Hepatocyte (in vitro differentiated cells): Measurements from ENCODE around the gene CDC20. TPM values are rescaled to one million over a fixed set of nuclear protein-coding genes. Genes with fewer than 3 reads are reported as not detected.

Experiments used
- DNase-seq: peaks from one replicate; pipeline ENCODE4 v3.0.0-alpha.2; 2016; ENCODE audit warnings: low spot score
- H2AFZ ChIP-seq: fragments of 200-600 bp; sonication (generic); 2 replicates; pipeline ENCODE4 v1.6.0; 2016; ENCODE audit warnings: antibody characterized with exemption, mild to moderate bottlenecking
- H3K27ac ChIP-seq: fragments of 200-600 bp; sonication (generic); 2 replicates; pipeline ENCODE4 v1.5.1; 2016; ENCODE audit warnings: mild to moderate bottlenecking
- H3K27me3 ChIP-seq: fragments of 200-600 bp; sonication (generic); 2 replicates; pipeline ENCODE4 v1.6.1; 2016
- H3K36me3 ChIP-seq: fragments of 200-600 bp; sonication (generic); replicated peaks from 2 replicates; pipeline ENCODE4 v1.5.1; 2016; ENCODE audit warnings: low read depth; ENCODE audit not compliant: insufficient read depth
- H3K4me1 ChIP-seq: fragments of 200-600 bp; sonication (generic); 2 replicates; pipeline ENCODE4 v1.5.1; 2016; ENCODE audit warnings: mild to moderate bottlenecking, moderate library complexity; ENCODE audit not compliant: insufficient read depth
- H3K4me2 ChIP-seq: fragments of 200-600 bp; sonication (generic); 2 replicates; pipeline ENCODE4 v1.6.0; 2016
- H3K4me3 ChIP-seq: fragments of 200-600 bp; sonication (generic); 2 replicates; pipeline ENCODE4 v1.5.1; 2016; ENCODE audit warnings: mild to moderate bottlenecking
- H3K79me2 ChIP-seq: fragments of 200-600 bp; sonication (generic); 2 replicates; pipeline ENCODE4 v1.6.0; 2017; ENCODE audit warnings: mild to moderate bottlenecking
- H3K9me2 ChIP-seq: fragments of 200-600 bp; sonication (generic); replicated peaks from 2 replicates; pipeline ENCODE4 v1.6.0; 2017; ENCODE audit warnings: mild to moderate bottlenecking; ENCODE audit not compliant: insufficient read depth
- H3K9me3 ChIP-seq: fragments of 200-600 bp; sonication (generic); 2 replicates; pipeline ENCODE4 v1.5.1; 2016; ENCODE audit warnings: low read depth, mild to moderate bottlenecking
- H4K20me1 ChIP-seq: fragments of 200-600 bp; sonication (generic); 2 replicates; pipeline ENCODE4 v1.6.0; 2016; ENCODE audit warnings: mild to moderate bottlenecking; ENCODE audit not compliant: insufficient read depth, poor library complexity, severe bottlenecking
- EZH2 ChIP-seq: fragments of 200-600 bp; sonication (generic); IDR thresholded peaks from 2 replicates; pipeline ENCODE4 v1.6.1; 2016; ENCODE audit warnings: antibody characterized with exemption, mild to moderate bottlenecking, borderline replicate concordance
- EZH2phosphoT487 ChIP-seq: fragments of 200-600 bp; sonication (generic); IDR thresholded peaks from one replicate; pipeline ENCODE4 v1.6.1; 2018; ENCODE audit warnings: antibody characterized with exemption, mild to moderate bottlenecking, low read depth, moderate library complexity; ENCODE audit not compliant: unreplicated experiment, severe bottlenecking
- WGBS: methylation state at CpG from one replicate; pipeline ENCODE4 v1.1.6; 2016; ENCODE audit warnings: low lambda C conversion rate; ENCODE audit errors: missing lambda C conversion rate; 5-methylcytosine and 5-hydroxymethylcytosine counted together
- polyA plus RNA-seq: library from polyadenylated mRNA; unstranded; fragments of >200 nt; fragmentation: Nextera tagmentation; extraction: Ambion mirVana; gene quantifications from 2 replicates; pipeline ENCODE4 v1.2.1, GENCODE V29; 2016
- total RNA-seq: library from RNA; depleted of rRNA; stranded (reverse); fragments of >200 nt; gene quantifications from 2 replicates; pipeline ENCODE4 v1.2.3, GENCODE V29; 2014
- TF ChIP-seq, protein P1 (sequence below): fragments of 200-600 bp; sonication (generic); IDR thresholded peaks from 2 replicates; pipeline ENCODE4 v1.5.1; 2016; ENCODE audit warnings: antibody characterized with exemption, mild to moderate bottlenecking; ENCODE audit not compliant: poor library complexity

Gene CDC20
- total and polyA plus RNA-seq, 2 experiments from 2014 or later: 13.6 to 19.7 TPM

DNA sequence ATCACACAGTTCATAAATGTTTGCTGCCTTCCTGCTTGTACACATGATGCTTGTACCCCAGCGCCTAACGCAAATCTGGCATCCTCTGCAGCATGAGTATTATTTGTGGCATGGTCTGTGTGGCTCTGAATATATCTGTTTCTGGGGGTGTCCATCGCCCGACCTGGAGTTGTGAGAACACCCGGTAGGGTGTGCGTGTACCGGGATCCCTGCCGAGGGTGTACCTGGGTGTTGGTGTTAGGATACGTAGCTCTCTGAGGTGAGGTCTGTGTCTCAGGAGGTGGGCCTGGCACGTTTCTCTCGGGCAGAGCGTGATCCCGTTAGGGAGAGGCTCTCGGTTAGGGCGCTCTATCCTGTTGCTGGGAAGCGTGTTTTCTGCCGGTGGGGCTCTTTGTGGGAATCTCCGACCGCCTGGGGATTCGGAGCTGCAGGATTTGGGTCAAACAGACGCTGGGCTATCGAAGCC lies 10.4 kb upstream of the CDC20 start:
- H3K79me2 ChIP-seq: no peaks in the 10 kb centered on the region
- peaks cover 17% of the 10 kb centered on the region for H3K4me1 ChIP-seq
- no peaks in the 10 kb centered on the region for H4K20me1 ChIP-seq
- TF ChIP-seq EZH2phosphoT487 (no peak), EZH2 (no peak)
- TF ChIP-seq, protein P1, sequence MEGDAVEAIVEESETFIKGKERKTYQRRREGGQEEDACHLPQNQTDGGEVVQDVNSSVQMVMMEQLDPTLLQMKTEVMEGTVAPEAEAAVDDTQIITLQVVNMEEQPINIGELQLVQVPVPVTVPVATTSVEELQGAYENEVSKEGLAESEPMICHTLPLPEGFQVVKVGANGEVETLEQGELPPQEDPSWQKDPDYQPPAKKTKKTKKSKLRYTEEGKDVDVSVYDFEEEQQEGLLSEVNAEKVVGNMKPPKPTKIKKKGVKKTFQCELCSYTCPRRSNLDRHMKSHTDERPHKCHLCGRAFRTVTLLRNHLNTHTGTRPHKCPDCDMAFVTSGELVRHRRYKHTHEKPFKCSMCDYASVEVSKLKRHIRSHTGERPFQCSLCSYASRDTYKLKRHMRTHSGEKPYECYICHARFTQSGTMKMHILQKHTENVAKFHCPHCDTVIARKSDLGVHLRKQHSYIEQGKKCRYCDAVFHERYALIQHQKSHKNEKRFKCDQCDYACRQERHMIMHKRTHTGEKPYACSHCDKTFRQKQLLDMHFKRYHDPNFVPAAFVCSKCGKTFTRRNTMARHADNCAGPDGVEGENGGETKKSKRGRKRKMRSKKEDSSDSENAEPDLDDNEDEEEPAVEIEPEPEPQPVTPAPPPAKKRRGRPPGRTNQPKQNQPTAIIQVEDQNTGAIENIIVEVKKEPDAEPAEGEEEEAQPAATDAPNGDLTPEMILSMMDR: no peak
- peak overlapping the region; percentile 30 for H3K4me3 ChIP-seq
- H3K36me3 ChIP-seq: no peaks in the 10 kb centered on the region
- H3K27me3 ChIP-seq: no peaks in the 10 kb centered on the region
- H3K27ac ChIP-seq: peak overlapping the region; percentile 97
- DNase-seq: no peak
- no peaks in the 10 kb centered on the region for H3K9me3 ChIP-seq
- H3K9me2 ChIP-seq: no peaks in the 10 kb centered on the region
- 21% methylated on average over 22 of the region's 22 CpGs for WGBS
- H3K4me2 ChIP-seq: peak overlapping the region; percentile 75
- peak overlapping the region; percentile 49 for H2AFZ ChIP-seq

DNA sequence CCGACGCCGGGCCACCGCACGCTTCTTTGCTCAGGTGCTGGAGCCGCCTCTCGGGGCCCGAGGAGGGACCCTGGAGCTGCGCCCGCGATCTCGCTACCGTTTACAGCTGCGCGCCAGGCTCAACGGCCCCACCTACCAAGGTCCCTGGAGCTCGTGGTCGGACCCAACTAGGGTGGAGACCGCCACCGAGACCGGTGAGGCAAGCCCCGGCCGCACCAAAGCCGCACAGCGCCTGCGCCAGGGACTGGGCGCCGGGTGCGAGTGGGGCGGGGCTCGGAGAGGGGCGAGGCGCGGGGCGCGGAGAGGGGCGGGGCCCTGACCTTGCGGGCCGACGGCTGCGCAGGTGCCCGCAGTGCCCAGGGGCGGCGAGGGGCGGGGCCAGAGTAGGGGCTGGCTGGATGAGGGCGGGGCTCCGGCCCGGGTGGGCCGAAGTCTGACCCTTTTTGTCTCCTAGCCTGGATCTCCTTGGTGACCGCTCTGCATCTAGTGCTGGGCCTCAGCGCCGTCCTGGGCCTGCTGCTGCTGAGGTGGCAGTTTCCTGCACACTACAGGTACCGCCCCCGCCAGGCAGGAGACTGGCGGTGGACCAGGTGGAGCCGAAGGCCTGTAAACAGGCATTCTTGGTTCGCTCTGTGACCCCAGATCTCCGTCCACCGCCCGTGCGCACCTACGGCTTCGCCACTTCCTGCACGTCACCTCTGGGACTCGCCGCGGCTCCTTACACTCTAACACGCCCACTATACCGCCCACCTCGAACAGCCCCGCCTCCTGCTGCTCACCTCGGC lies 9.8 kb upstream of the CDC20 start:
- H3K4me1 ChIP-seq: peaks cover 17% of the 10 kb centered on the region
- no peaks in the 10 kb centered on the region for H4K20me1 ChIP-seq
- peak overlapping the region; percentile 30 for H3K4me3 ChIP-seq
- no peaks in the 10 kb centered on the region for H3K27me3 ChIP-seq
- peak; percentile 95 for DNase-seq
- TF ChIP-seq EZH2: no peak
- TF ChIP-seq, protein P1: no peak
- TF ChIP-seq EZH2phosphoT487: no peak
- no peaks in the 10 kb centered on the region for H3K79me2 ChIP-seq
- no peaks in the 10 kb centered on the region for H3K36me3 ChIP-seq
- H3K9me2 ChIP-seq: no peaks in the 10 kb centered on the region
- peak overlapping the region; percentile 63 for H2AFZ ChIP-seq
- WGBS: 2% methylated on average over 46 of the region's 72 CpGs
- peak overlapping the region; percentile 97 for H3K27ac ChIP-seq
- no peaks in the 10 kb centered on the region for H3K9me3 ChIP-seq
- H3K4me2 ChIP-seq: peak overlapping the region; percentile 75

DNA sequence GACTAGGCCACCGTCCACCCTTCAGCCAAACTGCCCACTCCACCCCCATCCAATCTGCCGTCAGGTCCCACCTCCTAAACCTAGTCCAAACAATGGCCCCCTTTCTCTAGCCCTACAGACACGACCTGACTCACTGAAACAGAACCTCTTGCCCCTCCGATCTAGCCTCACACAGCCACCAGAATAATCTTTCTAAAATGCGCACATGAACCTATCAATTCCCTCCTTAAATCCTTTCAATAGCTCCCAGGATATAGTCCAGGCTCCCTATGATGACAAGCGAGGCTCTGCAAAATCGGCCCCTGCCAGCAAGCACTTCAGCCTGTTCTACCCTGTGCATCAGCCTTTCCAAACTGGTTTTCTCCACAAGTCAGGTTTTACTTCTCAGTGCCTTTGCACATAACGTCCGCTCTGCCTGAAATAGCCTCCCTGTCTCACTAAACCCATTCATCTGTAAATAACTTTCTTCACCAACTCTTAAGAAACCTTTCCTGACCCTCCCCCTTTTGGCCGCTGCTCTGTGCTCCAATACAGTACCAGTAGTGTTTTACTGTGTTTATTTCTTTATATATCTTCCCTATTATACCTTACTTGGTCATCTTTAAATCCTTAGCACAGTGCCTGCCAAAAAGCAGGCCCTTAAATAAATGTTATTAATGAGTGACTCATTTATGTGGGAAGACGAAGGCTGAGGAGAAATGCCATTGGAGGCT lies 9.0 kb upstream of the CDC20 start:
- peak; percentile 46 for DNase-seq
- Histone ChIP-seq H3K4me1 (peaks cover 17% of the 10 kb centered on the region), H3K4me2 (peak overlapping the region; percentile 75), H3K36me3 (no peaks in the 10 kb centered on the region), H3K4me3 (peak overlapping the region; percentile 9), H3K9me2 (no peaks in the 10 kb centered on the region), H2AFZ (peak overlapping the region; percentile 63), H3K79me2 (no peaks in the 10 kb centered on the region), H4K20me1 (no peaks in the 10 kb centered on the region), H3K27me3 (no peaks in the 10 kb centered on the region), H3K27ac (peak overlapping the region; percentile 97), H3K9me3 (no peaks in the 10 kb centered on the region)
- WGBS: 27% methylated on average over 11 of the region's 11 CpGs
- TF ChIP-seq EZH2phosphoT487 (no peak), EZH2 (no peak)
- TF ChIP-seq, protein P1: no peak
